ENCODE results near the gene CSAD.

DNA sequence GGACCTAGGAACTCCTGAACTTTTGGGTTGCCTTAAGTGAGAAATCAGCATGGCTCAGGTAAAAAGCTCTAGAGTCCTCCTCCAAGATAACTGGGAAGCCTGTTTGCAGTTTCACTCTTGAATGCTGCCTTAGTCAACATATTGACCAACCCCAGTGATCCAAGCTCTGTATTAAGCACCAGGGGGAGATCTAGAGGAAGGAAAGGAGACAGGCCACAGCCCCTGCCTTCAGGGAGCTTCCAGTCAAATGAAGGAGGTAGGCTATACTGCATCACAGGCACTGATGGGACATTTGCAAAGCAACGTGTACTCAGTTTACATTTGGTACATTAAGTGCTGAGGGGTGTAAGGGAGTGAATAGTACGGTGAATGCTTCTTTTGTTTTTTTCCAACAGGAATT, 1.2 kb upstream of the CSAD start:
- TF ChIP-seq, protein P1, sequence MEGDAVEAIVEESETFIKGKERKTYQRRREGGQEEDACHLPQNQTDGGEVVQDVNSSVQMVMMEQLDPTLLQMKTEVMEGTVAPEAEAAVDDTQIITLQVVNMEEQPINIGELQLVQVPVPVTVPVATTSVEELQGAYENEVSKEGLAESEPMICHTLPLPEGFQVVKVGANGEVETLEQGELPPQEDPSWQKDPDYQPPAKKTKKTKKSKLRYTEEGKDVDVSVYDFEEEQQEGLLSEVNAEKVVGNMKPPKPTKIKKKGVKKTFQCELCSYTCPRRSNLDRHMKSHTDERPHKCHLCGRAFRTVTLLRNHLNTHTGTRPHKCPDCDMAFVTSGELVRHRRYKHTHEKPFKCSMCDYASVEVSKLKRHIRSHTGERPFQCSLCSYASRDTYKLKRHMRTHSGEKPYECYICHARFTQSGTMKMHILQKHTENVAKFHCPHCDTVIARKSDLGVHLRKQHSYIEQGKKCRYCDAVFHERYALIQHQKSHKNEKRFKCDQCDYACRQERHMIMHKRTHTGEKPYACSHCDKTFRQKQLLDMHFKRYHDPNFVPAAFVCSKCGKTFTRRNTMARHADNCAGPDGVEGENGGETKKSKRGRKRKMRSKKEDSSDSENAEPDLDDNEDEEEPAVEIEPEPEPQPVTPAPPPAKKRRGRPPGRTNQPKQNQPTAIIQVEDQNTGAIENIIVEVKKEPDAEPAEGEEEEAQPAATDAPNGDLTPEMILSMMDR (IDR thresholded peaks at IDR 0.05): no peak
- no peak for TF ChIP-seq EZH2 (IDR thresholded peaks at IDR 0.05; ENCODE audit: borderline replicate concordance, insufficient read depth, low read depth, low read length, poor library complexity, severe bottlenecking)
